Measurements from ENCODE around the gene DLEC1. TPM values are rescaled to one million over a fixed set of nuclear protein-coding genes. Genes with fewer than 3 reads are reported as not detected.

DLEC1 gene
- total and polyA plus RNA-seq, 3 experiments from 2014 or later: 0.56 to 1.3 (median 1.0) TPM

DNA sequence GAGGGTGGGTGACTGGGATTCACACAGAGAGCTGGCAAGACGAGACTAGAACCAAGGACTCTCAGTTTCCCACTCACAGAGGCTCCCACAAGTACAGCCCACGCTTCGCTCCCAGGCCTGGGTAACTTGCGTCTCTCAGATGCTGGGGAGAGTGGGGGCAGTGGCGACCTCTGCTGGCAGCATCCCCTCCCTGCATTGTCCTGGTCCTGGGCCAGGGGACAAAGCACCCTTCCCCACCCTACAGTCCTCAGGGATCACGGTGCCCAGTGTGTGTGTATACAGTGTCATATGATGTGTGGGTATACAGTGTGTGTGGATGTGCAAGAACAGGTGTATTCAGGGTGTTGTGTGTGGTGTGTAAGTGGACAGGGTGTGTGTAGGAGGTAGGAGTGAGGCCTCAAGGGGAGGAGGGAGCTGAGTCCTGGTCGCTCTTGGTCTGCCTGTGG is 35.6 kb upstream of the DLEC1 start:
- H3K4me3 Mint-ChIP-seq: no peak overlapping the region
- CTCF ChIA-PET: interaction anchor here (0.7 to 4.9 kb wide), 12 partner anchors 9 to 249 kb away, joined by 3 to 65 read pairs (median 6); partner anchors contain the start of genes ACAA1, DLEC1 and PLCD1
- H3K27me3 Mint-ChIP-seq: peaks cover 0 to 1% of the 10 kb centered on the region in 2 donors
- DNase-seq: peak; percentile 31 to 70 (median 49)
- Histone ChIP-seq H3K36me3 (ENCODE audit: insufficient read depth, low read length) (peaks cover 21% of the 10 kb centered on the region), H3K27me3 (ENCODE audit: insufficient read depth, low read length, poor library complexity, severe bottlenecking) (no peaks in the 10 kb centered on the region), H3K9me3 (ENCODE audit: low read length) (no peaks in the 10 kb centered on the region), H3K4me3 (ENCODE audit: low read length) (no peak overlapping the region), H3K4me1 (ENCODE audit: insufficient read depth, low read length) (peaks cover 7% of the 10 kb centered on the region), H3K27ac (ENCODE audit: low read depth, low read length) (no peak overlapping the region)
- peak overlapping the region in 5 of 8 donors; percentile 17 to 83 (median 80) for H3K27ac Mint-ChIP-seq
- POLR2A ChIA-PET: interaction anchor here (1.0 to 1.1 kb wide), 2 partner anchors 29 to 36 kb away, joined by 3 read pairs; partner anchors contain the start of gene DLEC1
- H3K9me3 Mint-ChIP-seq: no peaks in the 10 kb centered on the region
- peaks cover 4 to 71% (median 4%) of the 10 kb centered on the region in 3 donors for H3K36me3 Mint-ChIP-seq
- peaks cover 26 to 37% (median 35%) of the 10 kb centered on the region in 3 donors for H3K4me1 Mint-ChIP-seq

DNA sequence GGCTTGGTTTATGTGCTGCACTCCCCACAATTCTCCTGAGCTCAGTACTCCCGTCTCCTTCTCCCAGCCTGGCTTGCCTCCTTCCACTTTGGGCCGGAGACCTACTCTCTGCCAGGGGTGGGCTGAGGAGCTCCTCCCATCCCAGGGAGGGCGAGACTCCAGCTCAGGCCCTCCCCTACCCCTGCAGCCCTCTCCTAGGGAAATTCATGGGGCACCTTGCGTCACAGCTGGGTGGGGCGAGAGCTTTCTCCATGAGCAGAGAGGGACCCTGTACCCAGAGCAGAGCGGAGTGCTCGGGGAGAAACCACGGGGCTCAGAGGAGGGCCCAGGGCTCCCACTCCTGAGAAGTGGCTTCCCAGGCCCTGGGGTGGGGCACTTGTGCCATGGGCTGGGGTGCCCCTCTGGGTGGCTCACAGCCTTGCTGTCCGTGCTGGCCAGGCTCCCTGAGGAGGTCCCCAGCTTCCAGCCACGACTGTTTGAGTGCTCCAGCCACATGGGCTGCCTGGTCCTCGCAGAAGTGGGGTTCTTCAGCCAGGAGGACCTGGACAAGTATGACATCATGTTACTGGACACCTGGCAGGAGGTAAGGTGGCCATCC is 35.1 kb upstream of the DLEC1 start:
- Mint-ChIP-seq H3K36me3 (peaks cover 4 to 74% (median 4%) of the 10 kb centered on the region in 3 donors), H3K27ac (peak overlapping the region in 7 of 8 donors; percentile 42 to 95 (median 81)), H3K4me3 (no peak overlapping the region), H3K9me3 (no peaks in the 10 kb centered on the region), H3K27me3 (peaks cover 0 to 1% of the 10 kb centered on the region in 2 donors), H3K4me1 (peaks cover 21 to 32% (median 30%) of the 10 kb centered on the region in 3 donors)
- no peaks in the 10 kb centered on the region for H3K27me3 ChIP-seq (ENCODE audit: insufficient read depth, low read length, poor library complexity, severe bottlenecking)
- H3K36me3 ChIP-seq (ENCODE audit: insufficient read depth, low read length): peaks cover 21% of the 10 kb centered on the region
- peaks cover 3% of the 10 kb centered on the region for H3K4me1 ChIP-seq (ENCODE audit: insufficient read depth, low read length)
- peak in 1 of 5 donors; percentile 46 for DNase-seq
- no peak overlapping the region for H3K27ac ChIP-seq (ENCODE audit: low read depth, low read length)
- CTCF ChIA-PET: interaction anchor here (0.7 to 4.9 kb wide), 12 partner anchors 9 to 249 kb away, joined by 3 to 65 read pairs (median 6); partner anchors contain the start of genes ACAA1, DLEC1 and PLCD1
- no peaks in the 10 kb centered on the region for H3K9me3 ChIP-seq (ENCODE audit: low read length)
- POLR2A ChIA-PET: interaction anchor here (1.0 to 1.1 kb wide), 2 partner anchors 30 to 35 kb away, joined by 3 read pairs; partner anchors contain the start of gene DLEC1
- H3K4me3 ChIP-seq (ENCODE audit: low read length): no peak overlapping the region

DNA sequence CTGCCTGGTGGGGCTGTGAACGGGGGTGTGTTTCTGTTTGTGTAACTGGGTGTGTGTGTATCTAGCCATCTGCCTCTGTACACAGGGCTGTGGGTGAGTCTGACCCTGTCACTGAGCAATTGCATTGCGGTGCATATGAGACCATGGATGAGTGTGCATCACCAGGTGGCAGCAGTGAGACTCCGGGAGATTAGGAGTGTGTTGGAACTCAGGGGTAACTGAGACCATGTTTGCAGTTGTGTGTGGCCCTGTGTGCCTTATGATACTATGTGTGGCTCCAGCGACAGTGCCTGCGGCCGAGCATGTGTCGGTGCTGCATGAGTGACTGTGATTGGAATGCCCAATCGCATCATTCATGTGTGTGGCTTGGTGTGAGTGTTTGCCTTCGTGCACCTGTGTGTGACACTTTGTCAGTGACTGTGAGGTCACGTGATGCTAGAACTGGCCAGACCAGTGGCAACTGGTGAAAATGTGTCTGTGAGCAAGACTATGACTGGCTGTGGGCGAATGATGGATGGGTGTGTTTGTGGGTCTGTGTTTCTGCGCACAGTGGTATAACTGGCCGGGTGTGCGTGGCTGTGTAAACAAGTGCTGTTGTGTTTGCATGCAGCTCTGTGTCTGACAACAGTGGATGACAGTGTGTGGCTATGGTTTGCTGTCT is 34.5 kb upstream of the DLEC1 start:
- Mint-ChIP-seq H3K4me3 (peak overlapping the region in 1 of 7 donors; percentile 14), H3K27ac (peak overlapping the region; percentile 36 to 95 (median 79)), H3K9me3 (no peaks in the 10 kb centered on the region), H3K4me1 (peaks cover 18 to 27% (median 25%) of the 10 kb centered on the region in 3 donors), H3K27me3 (peaks cover 0 to 1% of the 10 kb centered on the region in 2 donors), H3K36me3 (peaks cover 2 to 78% (median 4%) of the 10 kb centered on the region in 3 donors)
- Histone ChIP-seq H3K4me1 (ENCODE audit: insufficient read depth, low read length) (no peaks in the 10 kb centered on the region), H3K27me3 (ENCODE audit: insufficient read depth, low read length, poor library complexity, severe bottlenecking) (no peaks in the 10 kb centered on the region), H3K36me3 (ENCODE audit: insufficient read depth, low read length) (peaks cover 18% of the 10 kb centered on the region), H3K9me3 (ENCODE audit: low read length) (no peaks in the 10 kb centered on the region), H3K27ac (ENCODE audit: low read depth, low read length) (no peak overlapping the region), H3K4me3 (ENCODE audit: low read length) (no peak overlapping the region)
- ChIA-PET CTCF (interaction anchor here (0.6 to 4.9 kb wide), 14 partner anchors 8 to 248 kb away, joined by 3 to 65 read pairs (median 6); partner anchors contain the start of genes DLEC1 and PLCD1), POLR2A (interaction anchor here (1.0 kb wide), 1 partner anchor 34 kb away, joined by 3 read pairs; the partner anchor contains the start of gene DLEC1)
- DNase-seq: peak in 4 of 5 donors; percentile 30 to 74 (median 33)

DNA sequence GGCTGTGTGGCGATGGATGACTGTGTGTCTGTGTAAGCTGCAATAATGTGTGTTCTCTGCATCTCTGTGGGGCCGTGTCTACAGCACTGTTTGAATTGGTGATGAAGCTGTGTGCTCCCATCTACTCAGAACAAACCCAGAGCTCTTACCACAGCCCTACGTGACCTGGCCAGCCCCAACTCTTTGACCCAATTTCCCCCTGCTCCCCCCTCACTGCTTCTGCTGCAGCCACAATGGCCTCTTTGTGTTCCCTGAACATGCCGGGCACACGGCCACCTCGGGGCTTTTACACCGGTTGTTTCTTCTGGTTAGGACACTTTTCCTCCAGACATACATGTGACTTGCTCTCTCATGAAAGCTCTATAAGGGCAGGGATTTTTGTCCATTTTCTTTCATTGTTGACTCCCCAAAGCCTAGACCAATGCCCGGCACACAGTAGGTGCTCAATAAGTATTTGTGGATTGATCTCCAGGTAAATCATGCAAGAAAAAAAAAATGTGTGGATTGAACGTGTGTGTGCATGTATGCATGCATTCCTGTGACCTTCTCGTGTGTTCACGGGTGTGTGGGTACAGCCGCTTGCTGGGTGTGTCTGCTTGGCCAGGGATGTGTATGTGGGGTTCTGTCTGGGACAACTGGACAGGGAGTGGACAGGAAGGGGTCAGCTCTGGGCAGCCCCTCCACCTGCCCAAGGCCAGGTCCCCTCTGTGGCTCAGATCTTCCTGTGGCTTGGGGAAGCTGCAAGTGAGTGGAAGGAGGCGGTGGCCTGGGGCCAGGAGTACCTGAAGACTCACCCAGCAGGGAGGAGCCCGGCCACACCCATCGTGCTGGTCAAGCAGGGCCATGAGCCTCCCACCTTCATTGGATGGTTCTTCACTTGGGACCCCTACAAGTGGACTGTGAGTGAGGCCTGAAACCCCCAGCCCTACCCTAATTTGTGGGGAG is 33.7 kb upstream of the DLEC1 start:
- Histone ChIP-seq H3K27me3 (ENCODE audit: insufficient read depth, low read length, poor library complexity, severe bottlenecking) (no peaks in the 10 kb centered on the region), H3K36me3 (ENCODE audit: insufficient read depth, low read length) (peaks cover 14% of the 10 kb centered on the region), H3K4me3 (ENCODE audit: low read length) (no peak overlapping the region), H3K4me1 (ENCODE audit: insufficient read depth, low read length) (no peaks in the 10 kb centered on the region), H3K27ac (ENCODE audit: low read depth, low read length) (no peak overlapping the region), H3K9me3 (ENCODE audit: low read length) (no peaks in the 10 kb centered on the region)
- no peak overlapping the region for H3K4me3 Mint-ChIP-seq
- no peak for DNase-seq
- peak overlapping the region in 5 of 8 donors; percentile 75 to 87 (median 81) for H3K27ac Mint-ChIP-seq
- peaks cover 0 to 1% of the 10 kb centered on the region in 2 donors for H3K27me3 Mint-ChIP-seq
- ChIA-PET POLR2A (no interaction called here), CTCF (interaction anchor here (0.6 to 4.9 kb wide), 6 partner anchors 7 to 34 kb away, joined by 3 to 65 read pairs (median 4); partner anchors contain the start of gene DLEC1)
- no peaks in the 10 kb centered on the region for H3K9me3 Mint-ChIP-seq
- peaks cover 0 to 79% (median 2%) of the 10 kb centered on the region in 3 donors for H3K36me3 Mint-ChIP-seq
- peaks cover 16 to 24% (median 22%) of the 10 kb centered on the region in 3 donors for H3K4me1 Mint-ChIP-seq

DNA sequence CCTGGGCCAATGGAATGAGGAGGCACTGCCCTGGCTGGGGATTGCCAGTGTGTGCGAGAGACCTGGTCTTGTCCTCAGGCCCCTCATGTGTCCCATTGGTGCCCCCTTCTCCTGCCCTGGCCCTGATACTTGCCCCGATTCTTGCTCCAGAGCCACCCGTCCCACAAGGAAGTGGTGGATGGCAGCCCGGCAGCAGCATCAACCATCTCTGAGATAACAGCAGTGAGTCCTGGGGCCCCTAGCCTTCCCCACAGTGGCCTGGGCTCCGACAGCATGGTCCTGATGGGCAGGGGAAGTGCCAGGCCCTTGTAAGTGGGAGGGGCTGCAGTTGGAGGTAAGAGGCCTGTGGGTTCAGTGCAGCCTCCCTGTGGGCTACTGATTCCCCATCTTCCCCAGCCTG is 33.0 kb upstream of the DLEC1 start:
- CTCF ChIA-PET: interaction anchor here (1.0 to 2.1 kb wide), 4 partner anchors 16 to 33 kb away, joined by 3 to 15 read pairs (median 5); partner anchors contain the start of gene DLEC1

DNA sequence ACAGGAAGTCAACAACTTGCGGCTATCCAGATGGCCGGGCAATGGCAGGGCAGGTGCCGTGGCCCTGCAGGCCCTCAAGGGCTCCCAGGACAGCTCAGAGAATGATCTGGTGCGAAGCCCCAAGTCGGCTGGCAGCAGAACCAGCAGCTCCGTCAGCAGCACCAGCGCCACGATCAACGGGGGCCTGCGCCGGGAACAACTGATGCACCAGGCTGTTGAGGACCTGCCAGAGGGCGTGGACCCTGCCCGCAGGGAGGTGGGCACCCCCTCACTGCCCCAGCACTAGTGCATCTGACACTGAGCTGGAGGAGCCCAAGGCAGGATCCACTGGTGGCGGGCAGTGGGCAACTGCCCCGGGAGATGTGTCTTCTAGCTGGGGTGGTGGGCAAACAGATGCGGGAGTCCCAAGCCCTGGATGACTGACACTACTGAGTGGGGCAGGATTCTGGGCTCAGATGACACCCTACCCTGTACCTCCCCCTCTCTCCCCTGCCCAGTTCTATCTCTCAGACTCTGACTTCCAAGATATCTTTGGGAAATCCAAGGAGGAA is 32.5 kb upstream of the DLEC1 start:
- Histone ChIP-seq H3K27ac (ENCODE audit: low read depth, low read length) (no peak overlapping the region), H3K4me3 (ENCODE audit: low read length) (no peak overlapping the region), H3K4me1 (ENCODE audit: insufficient read depth, low read length) (no peaks in the 10 kb centered on the region), H3K27me3 (ENCODE audit: insufficient read depth, low read length, poor library complexity, severe bottlenecking) (no peaks in the 10 kb centered on the region), H3K36me3 (ENCODE audit: insufficient read depth, low read length) (peaks cover 14% of the 10 kb centered on the region), H3K9me3 (ENCODE audit: low read length) (no peaks in the 10 kb centered on the region)
- Mint-ChIP-seq H3K4me3 (no peak overlapping the region), H3K27ac (no peak overlapping the region), H3K9me3 (no peaks in the 10 kb centered on the region), H3K4me1 (peaks cover 16 to 24% (median 22%) of the 10 kb centered on the region in 3 donors), H3K36me3 (peaks cover 0 to 81% (median 3%) of the 10 kb centered on the region in 3 donors), H3K27me3 (peaks cover 0 to 1% of the 10 kb centered on the region in 2 donors)
- ChIA-PET CTCF (interaction anchor here (1.0 to 2.3 kb wide), 4 partner anchors 16 to 33 kb away, joined by 3 to 15 read pairs (median 8); partner anchors contain the start of gene DLEC1), POLR2A (interaction anchor here (1.1 kb wide), 1 partner anchor 13 kb away, joined by 3 read pairs; no protein-coding TSS in a partner anchor)
- DNase-seq: no peak

More for the DNA sequence above, 33.0 kb upstream of the DLEC1 start:
- H3K4me3 Mint-ChIP-seq: no peak overlapping the region
- H3K36me3 ChIP-seq (ENCODE audit: insufficient read depth, low read length): peaks cover 14% of the 10 kb centered on the region
- no peaks in the 10 kb centered on the region for H3K4me1 ChIP-seq (ENCODE audit: insufficient read depth, low read length)
- no peak overlapping the region for H3K27ac Mint-ChIP-seq
- H3K4me3 ChIP-seq (ENCODE audit: low read length): no peak overlapping the region
- POLR2A ChIA-PET: interaction anchor here (1.1 kb wide), 1 partner anchor 14 kb away, joined by 3 read pairs; no protein-coding TSS in a partner anchor
- no peaks in the 10 kb centered on the region for H3K9me3 ChIP-seq (ENCODE audit: low read length)
- H3K27ac ChIP-seq (ENCODE audit: low read depth, low read length): no peak overlapping the region
- no peaks in the 10 kb centered on the region for H3K27me3 ChIP-seq (ENCODE audit: insufficient read depth, low read length, poor library complexity, severe bottlenecking)
- no peaks in the 10 kb centered on the region for H3K9me3 Mint-ChIP-seq
- peaks cover 16 to 24% (median 22%) of the 10 kb centered on the region in 3 donors for H3K4me1 Mint-ChIP-seq
- H3K36me3 Mint-ChIP-seq: peaks cover 0 to 80% (median 3%) of the 10 kb centered on the region in 3 donors
- no peak for DNase-seq
- peaks cover 0 to 1% of the 10 kb centered on the region in 2 donors for H3K27me3 Mint-ChIP-seq

DNA sequence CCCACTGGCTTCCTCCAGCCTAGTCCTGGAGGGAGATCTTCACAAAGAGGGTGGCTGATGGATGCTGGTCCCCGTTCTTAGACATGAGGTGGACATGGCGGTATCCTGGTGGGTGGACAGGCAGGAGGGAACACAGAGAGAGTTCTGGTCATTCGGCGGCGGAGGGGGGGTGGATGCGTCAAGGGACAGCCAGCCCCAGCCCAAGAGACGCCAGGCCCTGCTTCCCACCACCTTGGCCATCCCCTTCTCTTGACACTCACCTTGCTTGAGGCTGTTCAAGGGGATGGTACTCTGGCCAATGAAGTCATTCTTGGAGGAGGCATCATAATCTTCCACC is 31.3 kb upstream of the DLEC1 start:
- no peak for DNase-seq
- no peak overlapping the region for H3K4me3 Mint-ChIP-seq
- Histone ChIP-seq H3K27me3 (ENCODE audit: insufficient read depth, low read length, poor library complexity, severe bottlenecking) (no peaks in the 10 kb centered on the region), H3K27ac (ENCODE audit: low read depth, low read length) (no peak overlapping the region), H3K4me3 (ENCODE audit: low read length) (no peak overlapping the region), H3K9me3 (ENCODE audit: low read length) (no peaks in the 10 kb centered on the region), H3K36me3 (ENCODE audit: insufficient read depth, low read length) (peaks cover 8% of the 10 kb centered on the region), H3K4me1 (ENCODE audit: insufficient read depth, low read length) (no peaks in the 10 kb centered on the region)
- peak overlapping the region in 2 of 8 donors; percentile 23 to 75 for H3K27ac Mint-ChIP-seq
- ChIA-PET POLR2A (no interaction called here), CTCF (interaction anchor here (2.0 to 2.3 kb wide), 2 partner anchors 32 to 33 kb away, joined by 5 to 12 read pairs; partner anchors contain the start of gene DLEC1)
- H3K9me3 Mint-ChIP-seq: no peaks in the 10 kb centered on the region
- H3K4me1 Mint-ChIP-seq: peaks cover 16 to 24% (median 22%) of the 10 kb centered on the region in 3 donors
- peaks cover 0 to 1% of the 10 kb centered on the region in 2 donors for H3K27me3 Mint-ChIP-seq
- H3K36me3 Mint-ChIP-seq: peaks cover 0 to 75% (median 3%) of the 10 kb centered on the region in 3 donors
